ENCODE data around the gene ZNF331.

Gene ZNF331

DNA sequence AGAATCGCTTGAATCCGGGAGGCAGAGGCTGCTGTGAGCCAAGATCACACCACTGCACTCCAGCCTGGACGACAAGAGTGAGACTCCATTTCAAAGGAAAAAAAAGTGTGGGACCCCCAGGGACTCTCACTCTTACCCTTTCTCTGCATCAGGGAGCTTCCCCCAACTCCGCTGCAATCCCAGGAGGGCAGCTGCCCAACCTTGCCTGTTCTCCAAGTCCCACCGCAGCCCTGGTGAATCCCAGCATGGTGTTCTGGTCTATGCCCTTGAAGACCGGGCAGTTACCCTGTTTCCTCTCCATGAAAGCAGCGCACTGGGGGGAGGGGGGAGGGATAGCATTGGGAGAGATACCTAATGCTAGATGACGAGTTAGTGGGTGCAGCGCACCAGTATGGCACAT is 58.1 kb downstream of the ZNF331 start:
- Histone ChIP-seq H3K36me3 (ENCODE audit: insufficient read depth, low read length) (no peaks in the 10 kb centered on the region), H3K79me2 (ENCODE audit: insufficient read depth, low read length) (no peaks in the 10 kb centered on the region), H3K4me3 (ENCODE audit: low read length, poor library complexity, severe bottlenecking) (no peak overlapping the region), H3K9me3 (ENCODE audit: insufficient read depth, low read depth, low read length) (no peaks in the 10 kb centered on the region; the same call in 1 of the 2 replicates), H4K20me1 (ENCODE audit: insufficient read depth, low read length, poor library complexity, severe bottlenecking) (no peaks in the 10 kb centered on the region), H3K27me3 (ENCODE audit: insufficient read depth, low read length, poor library complexity, severe bottlenecking) (no peaks in the 10 kb centered on the region), H3K9ac (ENCODE audit: low read depth, low read length, poor library complexity, severe bottlenecking) (no peak overlapping the region), H3F3A (ENCODE audit: low read depth) (no peaks in the 10 kb centered on the region), H3K4me2 (ENCODE audit: low read depth, low read length, poor library complexity, severe bottlenecking) (no peak overlapping the region), H2AFZ (ENCODE audit: low read length) (no peak overlapping the region), H3K4me1 (ENCODE audit: insufficient read depth, low read length, poor library complexity, severe bottlenecking) (no peaks in the 10 kb centered on the region), H3K9me2 (replicated peaks; ENCODE audit: low read depth, low read length) (no peaks in the 10 kb centered on the region)
- TF ChIP-seq, protein P1, sequence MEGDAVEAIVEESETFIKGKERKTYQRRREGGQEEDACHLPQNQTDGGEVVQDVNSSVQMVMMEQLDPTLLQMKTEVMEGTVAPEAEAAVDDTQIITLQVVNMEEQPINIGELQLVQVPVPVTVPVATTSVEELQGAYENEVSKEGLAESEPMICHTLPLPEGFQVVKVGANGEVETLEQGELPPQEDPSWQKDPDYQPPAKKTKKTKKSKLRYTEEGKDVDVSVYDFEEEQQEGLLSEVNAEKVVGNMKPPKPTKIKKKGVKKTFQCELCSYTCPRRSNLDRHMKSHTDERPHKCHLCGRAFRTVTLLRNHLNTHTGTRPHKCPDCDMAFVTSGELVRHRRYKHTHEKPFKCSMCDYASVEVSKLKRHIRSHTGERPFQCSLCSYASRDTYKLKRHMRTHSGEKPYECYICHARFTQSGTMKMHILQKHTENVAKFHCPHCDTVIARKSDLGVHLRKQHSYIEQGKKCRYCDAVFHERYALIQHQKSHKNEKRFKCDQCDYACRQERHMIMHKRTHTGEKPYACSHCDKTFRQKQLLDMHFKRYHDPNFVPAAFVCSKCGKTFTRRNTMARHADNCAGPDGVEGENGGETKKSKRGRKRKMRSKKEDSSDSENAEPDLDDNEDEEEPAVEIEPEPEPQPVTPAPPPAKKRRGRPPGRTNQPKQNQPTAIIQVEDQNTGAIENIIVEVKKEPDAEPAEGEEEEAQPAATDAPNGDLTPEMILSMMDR (conservative IDR thresholded peaks at IDR 0.05; ENCODE audit: low read length): no peak

DNA sequence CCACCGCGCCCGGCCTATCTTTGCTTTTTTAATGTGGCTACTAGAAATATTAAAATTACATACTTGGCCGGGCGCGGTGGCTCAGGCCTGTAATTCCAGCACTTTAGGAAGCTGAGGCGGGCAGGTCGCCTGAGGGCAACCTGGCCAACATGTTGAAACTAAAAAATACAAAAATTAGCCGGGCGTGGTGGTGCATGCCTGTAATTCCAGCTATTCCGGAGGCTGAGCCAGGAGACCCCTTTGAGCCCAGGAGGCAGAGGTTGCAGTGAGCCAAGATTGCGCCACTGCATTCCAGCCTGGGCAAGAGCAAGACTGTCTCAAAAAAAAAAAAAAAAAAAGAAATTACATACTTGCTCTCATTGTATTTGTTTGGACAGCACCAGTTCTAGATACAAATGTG is 59.1 kb downstream of the ZNF331 start:
- no peak overlapping the region for H3K9ac ChIP-seq (ENCODE audit: low read depth, low read length, poor library complexity, severe bottlenecking)
- H3K4me1 ChIP-seq (ENCODE audit: insufficient read depth, low read length, poor library complexity, severe bottlenecking): no peaks in the 10 kb centered on the region
- H3K9me2 ChIP-seq (replicated peaks; ENCODE audit: low read depth, low read length): no peaks in the 10 kb centered on the region
- no peak overlapping the region for H3K4me2 ChIP-seq (ENCODE audit: low read depth, low read length, poor library complexity, severe bottlenecking)
- TF ChIP-seq EZH2phosphoT487 (IDR thresholded peaks at IDR 0.05; ENCODE audit: borderline replicate concordance): no peak
- TF ChIP-seq, protein P1 (conservative IDR thresholded peaks at IDR 0.05; ENCODE audit: low read length): no peak
- H3F3A ChIP-seq (ENCODE audit: low read depth): no peaks in the 10 kb centered on the region
- H3K79me2 ChIP-seq (ENCODE audit: insufficient read depth, low read length): no peaks in the 10 kb centered on the region
- H3K4me3 ChIP-seq (ENCODE audit: low read length, poor library complexity, severe bottlenecking): no peak overlapping the region
- H3K9me3 ChIP-seq (ENCODE audit: insufficient read depth, low read depth, low read length): no peaks in the 10 kb centered on the region; the same call in 1 of the 2 replicates
- no peak overlapping the region for H2AFZ ChIP-seq (ENCODE audit: low read length)
- H4K20me1 ChIP-seq (ENCODE audit: insufficient read depth, low read length, poor library complexity, severe bottlenecking): no peaks in the 10 kb centered on the region
- no peaks in the 10 kb centered on the region for H3K27me3 ChIP-seq (ENCODE audit: insufficient read depth, low read length, poor library complexity, severe bottlenecking)
- H3K36me3 ChIP-seq (ENCODE audit: insufficient read depth, low read length): no peaks in the 10 kb centered on the region

DNA sequence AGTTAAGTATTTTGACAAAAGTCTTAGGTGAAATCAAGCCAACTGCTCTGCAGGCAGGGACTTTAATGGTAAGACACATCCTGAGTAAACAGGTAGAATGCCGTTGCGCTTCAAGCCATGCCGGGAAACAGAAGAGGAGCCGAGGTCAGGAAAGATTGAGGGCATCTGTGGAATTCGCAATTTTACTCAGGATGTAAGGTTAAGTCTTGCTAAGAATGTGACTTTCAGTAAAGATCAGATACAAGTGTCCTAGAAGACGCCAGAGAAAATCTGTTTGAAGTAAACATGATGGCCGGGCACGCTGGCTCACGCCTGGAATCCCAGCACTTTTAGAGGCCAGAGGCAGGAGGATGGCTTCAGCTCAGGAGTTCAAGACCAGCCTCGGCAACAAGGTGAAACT is 60.4 kb downstream of the ZNF331 start:
- TF ChIP-seq, protein P1 (conservative IDR thresholded peaks at IDR 0.05; ENCODE audit: low read length): no peak
- TF ChIP-seq EZH2phosphoT487 (IDR thresholded peaks at IDR 0.05; ENCODE audit: borderline replicate concordance): no peak
- Histone ChIP-seq H3K4me1 (ENCODE audit: insufficient read depth, low read length, poor library complexity, severe bottlenecking) (no peaks in the 10 kb centered on the region), H3K9me3 (ENCODE audit: insufficient read depth, low read depth, low read length) (no peaks in the 10 kb centered on the region; the same call in 1 of the 2 replicates), H4K20me1 (ENCODE audit: insufficient read depth, low read length, poor library complexity, severe bottlenecking) (no peaks in the 10 kb centered on the region), H3K9me2 (replicated peaks; ENCODE audit: low read depth, low read length) (no peaks in the 10 kb centered on the region), H3K4me3 (ENCODE audit: low read length, poor library complexity, severe bottlenecking) (no peak overlapping the region), H2AFZ (ENCODE audit: low read length) (no peak overlapping the region), H3K79me2 (ENCODE audit: insufficient read depth, low read length) (no peaks in the 10 kb centered on the region), H3K9ac (ENCODE audit: low read depth, low read length, poor library complexity, severe bottlenecking) (no peak overlapping the region), H3K27me3 (ENCODE audit: insufficient read depth, low read length, poor library complexity, severe bottlenecking) (no peaks in the 10 kb centered on the region), H3K36me3 (ENCODE audit: insufficient read depth, low read length) (no peaks in the 10 kb centered on the region), H3K4me2 (ENCODE audit: low read depth, low read length, poor library complexity, severe bottlenecking) (no peak overlapping the region), H3F3A (ENCODE audit: low read depth) (no peaks in the 10 kb centered on the region)

All from Loucy (cell line).